Right renal pelvis (tissue), 4 donors: ENCODE measurements around the gene GLS2. TPM values are rescaled to one million over a fixed set of nuclear protein-coding genes. Genes with fewer than 3 reads are reported as not detected.
"Not testable (repeated sequence)": the region's sequence is repeated elsewhere in the genome, so short reads cannot be mapped to it uniquely, and the experiment has no call there.

Experiments
- DNase-seq, 4 donors: peaks; one replicate each; pipeline ENCODE4 v3.0.0-alpha.2; 2013; ENCODE audit warnings: low read depth in 4 of 4, low spot score in 3 of 4, missing footprints in 1 of 4
- polyA plus RNA-seq, 4 donors: library from polyadenylated mRNA; unstranded; fragments of 120-200 nt; gene quantifications; one replicate each; pipeline ENCODE4 v1.2.1, GENCODE V29; 2013; ENCODE audit not compliant: insufficient read length in 4 of 4

The GLS2 gene
- polyA plus RNA-seq, 4 donors: 0.78 to 1.6 (median 1.0) TPM

DNA sequence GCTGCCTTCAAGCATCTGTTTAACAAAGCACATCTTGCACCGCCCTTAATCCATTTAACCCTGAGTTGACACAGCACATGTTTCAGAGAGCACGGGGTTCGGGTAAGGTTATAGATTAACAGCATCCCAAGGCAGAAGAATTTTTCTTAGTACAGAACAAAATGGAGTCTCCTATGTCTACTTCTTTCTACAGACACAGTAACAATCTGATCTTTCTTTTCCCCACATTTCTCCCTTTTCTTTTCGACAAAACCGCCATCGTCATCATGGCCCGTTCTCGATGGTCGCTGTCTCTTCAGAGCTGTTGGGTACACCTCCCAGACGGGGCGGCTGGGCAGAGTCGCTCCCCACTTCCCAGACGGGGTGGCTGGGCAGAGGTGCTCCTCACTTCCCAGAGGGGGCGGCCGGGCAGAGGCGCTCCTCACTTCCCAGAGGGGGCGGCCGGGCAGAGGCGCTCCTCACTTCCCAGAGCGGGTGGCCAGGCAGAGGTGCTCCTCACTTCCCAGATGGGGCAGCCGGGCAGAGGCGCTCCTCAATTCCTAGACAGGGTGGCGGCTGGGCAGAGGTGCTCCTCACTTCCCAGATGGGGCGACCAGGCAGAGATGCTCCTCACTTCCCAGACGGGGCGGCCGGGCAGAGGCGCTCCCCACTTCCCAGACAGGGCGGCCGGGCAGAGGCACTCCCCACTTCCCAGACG is 5.6 kb upstream of the GLS2 start:
- not testable (repeated sequence) for DNase-seq

GRCh38 chr12:56490360-56490759 is 2.4 kb upstream of the GLS2 start:
- DNase-seq: no peak

- peak in 1 of 4 donors; percentile 23 for DNase-seq
Observed at GRCh38 chr12:56487448-56488040, 417 bp downstream of the GLS2 start.

DNA sequence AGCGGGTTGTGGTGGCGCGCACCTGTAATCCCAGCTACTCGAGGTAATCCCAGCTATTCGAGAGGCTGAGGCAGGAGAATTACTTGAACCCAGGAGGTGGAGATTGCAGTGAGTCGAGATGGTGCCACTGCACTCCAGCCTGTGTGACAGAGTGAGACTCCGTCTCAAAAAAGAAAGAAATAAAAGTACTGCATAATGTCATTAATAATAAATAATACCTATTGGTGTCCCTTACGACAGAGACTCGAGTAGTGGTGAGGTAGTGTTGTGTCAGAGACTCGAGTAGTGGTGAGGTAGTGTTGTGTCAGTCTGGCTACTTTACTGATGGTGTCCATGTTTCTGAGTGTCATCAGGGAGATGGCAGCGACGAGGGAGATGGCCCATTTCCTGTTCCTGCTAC is 1.3 kb downstream of the GLS2 start:
- DNase-seq: no peak

GRCh38 chr12:56484566-56484965 is 3.4 kb downstream of the GLS2 start:
- no peak for DNase-seq

GRCh38 chr12:56479625-56480024 is 8.3 kb downstream of the GLS2 start:
- no peak for DNase-seq

- DNase-seq: no peak
Observed at GRCh38 chr12:56477521-56478225, 10.3 kb downstream of the GLS2 start.

DNA sequence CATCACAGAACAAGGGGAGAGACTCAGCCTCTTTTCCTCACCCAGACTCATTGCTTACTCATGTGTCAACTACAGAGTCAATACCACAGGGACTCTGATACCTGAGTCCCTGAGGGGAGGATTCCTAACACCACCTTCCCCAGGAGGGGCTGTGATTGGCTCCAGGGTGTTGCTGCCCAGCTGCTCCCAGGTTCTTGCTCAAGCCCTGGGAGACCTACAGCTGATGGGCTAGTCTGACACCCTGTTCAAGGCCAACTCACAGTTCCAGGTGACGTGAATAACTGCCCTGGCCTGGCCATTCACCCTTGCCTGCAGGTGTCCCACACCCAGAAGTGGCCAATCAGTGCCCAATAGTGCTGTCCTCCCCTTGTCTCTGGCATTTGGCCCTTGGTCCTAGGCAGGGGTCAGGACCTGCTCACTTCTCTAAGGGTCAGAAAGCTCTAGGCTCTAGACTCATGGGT is 11.0 kb downstream of the GLS2 start:
- no peak for DNase-seq

DNA sequence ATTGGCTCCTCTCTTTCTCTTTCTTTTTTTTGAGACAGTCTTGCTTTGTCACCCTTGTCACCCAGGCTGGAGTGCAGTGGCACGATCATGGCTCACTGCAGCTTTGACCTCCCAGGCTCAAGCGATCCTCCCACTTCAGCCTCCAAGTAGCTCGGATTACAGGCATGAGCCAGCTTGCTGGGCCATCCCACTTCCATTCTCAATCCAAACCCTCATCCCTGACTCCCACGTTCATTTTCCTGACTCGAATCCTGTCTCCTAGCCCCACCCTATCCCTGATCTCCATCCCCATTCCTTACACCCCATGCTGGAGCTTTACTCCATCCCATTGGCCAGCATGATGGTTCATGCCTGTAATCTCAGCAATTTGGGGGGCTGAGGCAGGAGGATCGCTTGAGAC is 11.8 kb downstream of the GLS2 start:
- no peak for DNase-seq

DNA sequence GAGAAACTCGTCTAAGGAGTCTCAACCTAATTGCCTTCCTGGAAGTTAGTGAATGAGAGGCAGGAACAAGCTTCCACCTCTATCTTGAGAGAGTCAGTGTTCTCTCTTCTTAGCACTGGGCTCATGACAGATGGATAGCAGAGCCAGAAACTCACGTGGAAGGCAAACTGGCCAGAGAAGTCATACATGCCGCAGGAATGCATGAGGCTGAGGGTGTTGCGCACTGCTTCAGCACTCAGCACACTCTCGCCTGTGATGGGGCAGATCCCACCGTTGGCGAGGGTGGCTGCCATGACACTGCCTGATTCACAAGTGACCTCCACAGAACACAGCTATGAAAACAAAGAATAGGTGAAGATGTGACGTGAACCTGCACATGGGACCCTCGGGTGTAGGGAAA is 13.6 kb downstream of the GLS2 start:
- no peak for DNase-seq

DNA sequence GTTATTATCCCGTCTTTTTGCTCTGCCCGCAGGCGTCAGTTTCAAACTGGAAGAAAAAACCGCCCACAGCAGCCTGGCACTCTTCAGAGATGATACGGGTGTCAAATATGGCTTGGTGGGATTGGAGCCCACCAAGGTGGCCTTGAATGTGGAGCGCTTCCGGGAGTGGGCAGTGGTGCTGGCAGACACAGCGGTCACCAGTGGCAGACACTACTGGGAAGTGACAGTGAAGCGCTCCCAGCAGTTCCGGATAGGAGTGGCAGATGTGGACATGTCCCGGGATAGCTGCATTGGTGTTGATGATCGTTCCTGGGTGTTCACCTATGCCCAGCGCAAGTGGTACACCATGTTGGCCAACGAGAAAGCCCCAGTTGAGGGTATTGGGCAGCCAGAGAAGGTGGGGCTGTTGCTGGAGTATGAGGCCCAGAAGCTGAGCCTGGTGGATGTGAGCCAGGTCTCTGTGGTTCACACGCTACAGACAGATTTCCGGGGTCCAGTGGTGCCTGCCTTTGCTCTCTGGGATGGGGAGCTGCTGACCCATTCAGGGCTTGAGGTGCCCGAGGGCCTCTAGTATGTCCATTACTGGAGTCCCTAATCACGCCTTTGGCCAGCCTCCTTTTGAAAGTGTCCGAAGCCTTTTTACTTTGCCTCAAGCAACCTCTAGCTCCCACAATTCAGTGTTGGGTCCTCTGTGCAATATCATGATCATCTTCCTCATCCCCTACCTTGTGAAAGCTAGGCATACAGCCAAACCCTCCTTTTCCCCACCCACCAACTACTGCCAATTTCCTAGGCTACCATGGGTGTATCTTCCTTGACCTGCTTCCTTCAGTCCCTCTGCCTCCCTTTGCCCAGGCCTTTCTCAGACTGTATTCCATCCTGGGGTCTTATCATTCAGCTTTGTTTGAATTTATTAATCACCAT is 18.7 kb downstream of the GLS2 start:
- DNase-seq: no peak

- peak; percentile 80 to 86 (median 84) for DNase-seq
Observed at GRCh38 chr12:56468216-56469006, 19.6 kb downstream of the GLS2 start, which contains the start of gene SPRYD4. SPRYD4 (plus strand) TSS chr12:56468578; CDS start chr12:56468592, 14 bp downstream.

DNA sequence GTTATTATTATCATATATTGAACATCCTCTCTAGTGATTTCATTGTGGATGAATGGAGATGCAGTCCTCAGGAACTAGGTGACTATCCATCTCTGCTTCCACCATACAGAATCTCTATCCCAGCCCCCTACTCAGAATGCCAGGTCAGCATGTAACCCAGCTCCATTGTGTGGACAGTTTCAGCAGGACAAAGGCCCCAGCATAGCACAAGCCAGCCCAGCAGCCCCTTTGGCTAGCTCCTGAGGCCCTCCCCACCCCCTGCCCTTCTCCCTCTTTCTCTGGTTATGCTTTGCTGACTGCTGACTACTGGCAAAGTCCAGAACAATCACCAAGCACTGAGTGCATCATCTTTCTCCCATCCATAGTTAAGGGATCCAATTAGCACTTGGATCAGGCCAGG is 25.4 kb downstream of the GLS2 start:
- no peak for DNase-seq

DNA sequence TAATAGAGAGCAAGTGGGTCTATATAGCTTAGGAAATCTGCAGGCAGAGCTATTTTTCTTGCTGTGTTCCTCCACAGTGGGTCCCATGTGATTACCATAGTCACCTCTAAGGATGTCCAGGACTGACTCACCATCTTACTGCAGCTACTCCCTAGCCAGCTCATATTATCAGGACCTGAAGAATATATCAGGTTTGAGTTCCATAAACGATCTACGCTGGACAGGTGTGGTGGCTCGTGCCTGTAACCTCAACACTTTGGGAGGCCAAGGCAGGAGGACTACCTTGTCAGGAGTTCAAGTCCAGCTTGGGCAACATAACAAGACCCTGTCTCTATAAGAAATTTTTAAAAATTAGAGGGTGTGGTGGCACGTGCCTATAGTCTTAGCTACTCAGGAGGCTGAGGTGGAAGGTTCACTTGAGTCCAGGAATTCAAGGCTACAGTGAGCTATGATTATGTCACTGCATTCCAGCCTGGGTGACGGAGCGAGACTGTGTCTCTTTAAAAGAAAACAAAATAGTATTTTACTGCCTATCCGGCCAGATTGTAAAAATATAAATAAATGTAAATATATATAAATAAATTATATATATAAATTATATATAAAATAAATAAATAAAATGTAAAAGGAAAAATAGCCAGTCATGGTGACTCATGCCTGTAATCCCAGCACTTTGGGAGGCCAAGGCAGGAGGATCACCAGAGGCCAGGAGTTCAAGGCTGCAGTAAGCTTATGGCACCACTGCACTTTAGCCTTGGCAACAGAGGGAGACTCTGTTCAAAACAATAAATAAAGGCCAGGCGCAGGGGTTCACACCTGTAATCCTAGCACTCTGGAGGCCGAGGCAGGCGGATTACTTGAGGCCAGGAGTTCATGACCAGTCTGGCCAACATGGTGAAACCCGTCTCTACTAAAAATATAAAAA is 26.5 kb downstream of the GLS2 start:
- no peak for DNase-seq

GRCh38 chr12:56457817-56458216 is 30.1 kb downstream of the GLS2 start:
- no peak for DNase-seq

- DNase-seq: no peak
Observed at GRCh38 chr12:56454557-56454956, 33.4 kb downstream of the GLS2 start, which contains the start of gene MIP. MIP (minus strand) TSS chr12:56454657; CDS start chr12:56454613, 44 bp downstream.

DNA sequence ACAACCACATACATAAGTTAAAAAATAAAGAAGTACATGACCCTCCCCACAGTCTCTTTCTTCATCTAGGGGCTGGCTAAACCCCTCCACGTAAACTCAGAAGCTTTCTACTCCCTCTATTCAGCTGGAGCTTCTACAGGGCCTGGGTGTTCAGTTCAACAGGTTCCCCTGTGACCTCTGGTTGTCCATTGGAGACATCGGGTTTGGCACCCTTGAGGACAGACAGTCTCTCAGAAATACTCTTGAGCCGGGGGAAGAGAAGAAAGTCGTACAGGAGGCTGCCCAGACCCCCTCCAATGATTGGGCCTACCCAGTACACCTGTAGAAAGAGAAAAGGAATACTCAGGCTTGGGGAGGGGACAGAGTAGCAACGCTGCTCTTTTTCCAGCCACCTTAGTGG is 36.8 kb downstream of the GLS2 start:
- DNase-seq: no peak

- DNase-seq: no peak
Observed at GRCh38 chr12:56450241-56450640, 37.7 kb downstream of the GLS2 start.

DNA sequence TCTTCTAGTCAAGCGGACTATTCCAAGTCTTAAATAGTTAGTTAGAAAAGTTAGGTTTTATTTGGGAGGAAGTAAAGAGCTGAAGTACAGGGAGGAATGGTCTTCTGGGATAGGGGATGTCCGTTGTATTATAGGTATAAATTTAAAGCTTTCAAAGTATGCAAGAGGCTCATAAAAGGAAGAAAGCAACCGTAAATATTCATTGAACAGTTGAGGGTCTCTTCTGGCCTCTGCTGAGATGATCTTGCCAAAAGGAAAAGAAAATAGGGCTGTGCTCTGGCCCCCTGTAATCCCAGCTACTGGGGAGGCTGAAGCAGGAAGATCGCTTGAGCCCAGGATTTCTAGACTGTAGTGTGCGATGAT is 38.4 kb downstream of the GLS2 start:
- DNase-seq: no peak
